OCI-LY1 (cell line): ENCODE measurements around the gene PCED1B.

ENCODE experiments used
- H2AFZ ChIP-seq: fragments of 200-600 bp; sonication (generic), shearing (Covaris generic); 2 replicates; pipeline ENCODE4 v1.6.0; 2014; ENCODE audit warnings: antibody characterized with exemption, mild to moderate bottlenecking, low read length
- H3F3A ChIP-seq: fragments of 200-600 bp; sonication (generic), shearing (Covaris generic); 2 replicates; pipeline ENCODE4 v1.6.0; 2014; ENCODE audit warnings: mild to moderate bottlenecking, antibody characterized with exemption, low read length, moderate library complexity; ENCODE audit not compliant: insufficient read depth
- H3K27ac ChIP-seq: fragments of 200-600 bp; sonication (generic); 2 replicates; pipeline ENCODE4 v1.5.1; 2014; ENCODE audit warnings: low read length, mixed run types, mild to moderate bottlenecking, low read depth; ENCODE audit not compliant: poor library complexity, severe bottlenecking
- H3K27me3 ChIP-seq: fragments of 200-600 bp; sonication (generic); 2 replicates; pipeline ENCODE4 v1.6.0; 2014; ENCODE audit warnings: antibody characterized with exemption, mild to moderate bottlenecking, low read length, moderate library complexity; ENCODE audit not compliant: insufficient read depth
- H3K36me3 ChIP-seq: fragments of 200-600 bp; sonication (generic); 2 replicates; pipeline ENCODE4 v1.6.1; 2014; ENCODE audit warnings: mild to moderate bottlenecking, antibody characterized with exemption, low read length, moderate library complexity, mixed read lengths; ENCODE audit not compliant: insufficient read depth
- H3K4me1 ChIP-seq: fragments of 200-600 bp; sonication (generic); 2 replicates; pipeline ENCODE4 v1.5.1; 2014; ENCODE audit warnings: mild to moderate bottlenecking, low read length, moderate library complexity; ENCODE audit not compliant: insufficient read depth, severe bottlenecking
- H3K4me2 ChIP-seq: fragments of 200-600 bp; sonication (generic), shearing (Covaris generic); 2 replicates; pipeline ENCODE4 v1.6.1; 2014; ENCODE audit warnings: low read length
- H3K4me3 ChIP-seq: fragments of 200-600 bp; sonication (generic); 2 replicates; pipeline ENCODE4 v1.5.1; 2014; ENCODE audit warnings: low read length, low read depth, mild to moderate bottlenecking, mixed read lengths; ENCODE audit not compliant: poor library complexity, severe bottlenecking
- H3K79me2 ChIP-seq: fragments of 200-600 bp; shearing (Covaris generic); 2 replicates; pipeline ENCODE4 v1.6.1; 2016; ENCODE audit warnings: mixed run types, low read length, mixed read lengths; ENCODE audit not compliant: insufficient read depth
- H3K9ac ChIP-seq: fragments of 200-600 bp; sonication (generic), shearing (Covaris generic); 2 replicates; pipeline ENCODE4 v1.6.1; 2014; ENCODE audit warnings: mild to moderate bottlenecking, low read length, mixed read lengths
- H3K9me2 ChIP-seq: fragments of 200-600 bp; sonication (generic), shearing (Covaris generic); 2 replicates; pipeline ENCODE4 v1.6.1; 2014; ENCODE audit warnings: low read depth, mild to moderate bottlenecking, low read length, mixed read lengths
- H3K9me3 ChIP-seq: fragments of 200-600 bp; shearing (Covaris generic); 2 replicates; pipeline ENCODE4 v1.6.1; 2014; ENCODE audit warnings: low read length, mixed read lengths
- H4K20me1 ChIP-seq: fragments of 200-600 bp; sonication (generic), shearing (Covaris generic); 2 replicates; pipeline ENCODE4 v1.6.0; 2016; ENCODE audit warnings: mild to moderate bottlenecking, low read length; ENCODE audit not compliant: insufficient read depth
- EZH2 ChIP-seq: fragments of 200-600 bp; sonication (generic), shearing (Covaris generic); IDR thresholded peaks from 2 replicates; pipeline ENCODE4 v1.8.0; 2017; ENCODE audit warnings: borderline replicate concordance, mixed run types, mild to moderate bottlenecking, antibody characterized with exemption, low read length, moderate library complexity, mixed read lengths
- TF ChIP-seq, protein P1 (sequence below): fragments of 200-600 bp; sonication (generic), shearing (Covaris generic); IDR thresholded peaks from 2 replicates; pipeline ENCODE4 v1.5.1; 2017; ENCODE audit warnings: mild to moderate bottlenecking, antibody characterized with exemption, low read length, moderate library complexity, mixed read lengths

The PCED1B gene

DNA sequence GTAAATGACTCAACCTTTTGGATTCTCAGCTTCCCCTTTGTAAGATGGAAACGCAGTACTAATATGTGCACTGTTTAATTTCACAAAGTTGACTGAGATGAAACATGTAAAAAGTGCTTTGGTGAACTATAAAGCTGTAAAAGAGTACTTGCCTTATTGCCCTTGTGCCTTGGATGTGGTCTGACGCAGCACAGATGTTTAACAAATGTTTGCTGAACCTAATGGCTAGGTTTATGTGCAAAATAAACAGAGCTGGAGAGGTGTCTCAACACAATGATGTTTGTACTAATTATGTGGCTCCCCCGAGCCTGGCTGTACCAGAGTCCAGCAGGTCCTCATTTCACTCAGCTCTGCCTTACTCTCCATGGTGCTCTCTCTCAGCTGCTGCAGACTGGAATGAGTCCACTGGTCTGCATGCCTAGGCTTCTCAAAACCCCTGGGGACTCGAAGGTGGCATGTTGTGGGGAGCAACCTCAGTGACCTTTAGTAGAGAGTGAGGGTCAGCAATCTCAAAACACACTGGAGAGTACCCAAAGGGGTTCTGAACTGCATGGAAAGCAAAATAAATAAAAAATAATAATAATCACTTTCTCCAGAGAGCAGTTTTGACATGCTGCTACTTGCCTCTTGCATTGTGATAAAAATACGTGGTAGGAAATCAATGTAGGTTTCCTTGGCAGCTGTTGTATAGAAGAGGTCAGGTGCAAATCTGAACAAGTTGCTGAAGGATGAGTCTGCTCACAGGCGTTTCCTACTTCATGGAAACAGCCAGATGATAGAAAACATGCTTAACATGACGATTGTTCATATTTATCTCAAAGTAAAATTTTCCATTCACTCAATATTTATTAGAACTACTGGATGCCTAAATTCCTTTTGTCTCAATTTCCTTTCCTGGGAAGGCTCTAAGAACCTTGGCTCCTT is 8.9 kb downstream of the PCED1B start:
- H3K4me2 ChIP-seq: no peak overlapping the region
- no peak overlapping the region for H2AFZ ChIP-seq
- no peaks in the 10 kb centered on the region for H3K9me2 ChIP-seq
- H3K9me3 ChIP-seq: no peaks in the 10 kb centered on the region
- no peaks in the 10 kb centered on the region for H3F3A ChIP-seq
- no peaks in the 10 kb centered on the region for H3K79me2 ChIP-seq
- H3K27me3 ChIP-seq: no peaks in the 10 kb centered on the region; the same call in 1 of the 2 replicates
- TF ChIP-seq, protein P1, sequence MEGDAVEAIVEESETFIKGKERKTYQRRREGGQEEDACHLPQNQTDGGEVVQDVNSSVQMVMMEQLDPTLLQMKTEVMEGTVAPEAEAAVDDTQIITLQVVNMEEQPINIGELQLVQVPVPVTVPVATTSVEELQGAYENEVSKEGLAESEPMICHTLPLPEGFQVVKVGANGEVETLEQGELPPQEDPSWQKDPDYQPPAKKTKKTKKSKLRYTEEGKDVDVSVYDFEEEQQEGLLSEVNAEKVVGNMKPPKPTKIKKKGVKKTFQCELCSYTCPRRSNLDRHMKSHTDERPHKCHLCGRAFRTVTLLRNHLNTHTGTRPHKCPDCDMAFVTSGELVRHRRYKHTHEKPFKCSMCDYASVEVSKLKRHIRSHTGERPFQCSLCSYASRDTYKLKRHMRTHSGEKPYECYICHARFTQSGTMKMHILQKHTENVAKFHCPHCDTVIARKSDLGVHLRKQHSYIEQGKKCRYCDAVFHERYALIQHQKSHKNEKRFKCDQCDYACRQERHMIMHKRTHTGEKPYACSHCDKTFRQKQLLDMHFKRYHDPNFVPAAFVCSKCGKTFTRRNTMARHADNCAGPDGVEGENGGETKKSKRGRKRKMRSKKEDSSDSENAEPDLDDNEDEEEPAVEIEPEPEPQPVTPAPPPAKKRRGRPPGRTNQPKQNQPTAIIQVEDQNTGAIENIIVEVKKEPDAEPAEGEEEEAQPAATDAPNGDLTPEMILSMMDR: no peak
- TF ChIP-seq EZH2: no peak
- H3K4me1 ChIP-seq: peaks cover 36% of the 10 kb centered on the region
- H3K4me3 ChIP-seq: no peak overlapping the region
- H4K20me1 ChIP-seq: no peaks in the 10 kb centered on the region
- H3K36me3 ChIP-seq: no peaks in the 10 kb centered on the region
- H3K27ac ChIP-seq: no peak overlapping the region
- H3K9ac ChIP-seq: no peak overlapping the region

DNA sequence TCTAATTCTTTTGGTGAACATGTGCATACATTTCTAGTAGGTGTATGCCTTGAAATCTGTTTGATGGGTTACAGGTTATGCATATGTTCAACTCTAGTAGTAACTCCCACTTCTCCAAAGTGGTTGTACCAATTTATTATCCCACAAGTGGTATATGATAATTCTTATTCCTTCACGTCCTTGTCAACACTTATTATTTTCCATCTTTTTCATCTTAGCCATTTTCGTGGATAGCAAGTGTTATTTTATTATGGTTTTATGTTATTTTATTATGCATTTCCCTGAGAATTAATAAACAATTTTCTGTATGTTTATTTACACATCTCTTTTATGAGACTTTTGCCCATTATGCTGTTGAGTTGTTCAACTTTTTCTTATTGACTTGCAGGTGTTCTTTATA is 11.6 kb downstream of the PCED1B start:
- H3K9me3 ChIP-seq: no peaks in the 10 kb centered on the region
- H3K4me3 ChIP-seq: no peak overlapping the region
- no peak overlapping the region for H2AFZ ChIP-seq
- no peak overlapping the region for H3K27ac ChIP-seq
- H3K27me3 ChIP-seq: no peaks in the 10 kb centered on the region; the same call in 1 of the 2 replicates
- H3F3A ChIP-seq: no peaks in the 10 kb centered on the region
- H4K20me1 ChIP-seq: no peaks in the 10 kb centered on the region
- H3K4me1 ChIP-seq: peaks cover 9% of the 10 kb centered on the region
- no peaks in the 10 kb centered on the region for H3K9me2 ChIP-seq
- H3K36me3 ChIP-seq: no peaks in the 10 kb centered on the region
- no peaks in the 10 kb centered on the region for H3K79me2 ChIP-seq
- no peak overlapping the region for H3K9ac ChIP-seq
- TF ChIP-seq, protein P1: no peak
- TF ChIP-seq EZH2: no peak
- H3K4me2 ChIP-seq: no peak overlapping the region

DNA sequence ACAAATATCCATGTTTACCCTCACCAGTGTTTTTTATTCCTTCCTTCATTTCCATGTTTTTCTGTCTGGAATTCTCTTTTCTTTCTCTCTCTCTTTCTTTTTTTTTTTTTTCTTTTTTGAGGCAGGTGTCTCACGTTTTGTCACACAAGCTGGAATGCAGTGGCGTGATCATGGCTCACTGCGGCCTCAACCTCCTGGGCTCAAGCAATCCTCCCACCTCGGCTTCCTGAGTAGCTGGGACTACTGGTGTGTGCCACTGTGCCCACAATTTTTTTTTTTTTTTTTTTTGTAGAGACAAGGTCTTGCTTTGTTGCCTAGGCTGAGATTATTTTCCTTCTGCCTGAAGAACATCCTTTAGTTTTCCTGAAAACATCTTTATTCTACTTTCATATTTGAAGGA is 15.4 kb downstream of the PCED1B start:
- no peak overlapping the region for H3K27ac ChIP-seq
- no peaks in the 10 kb centered on the region for H4K20me1 ChIP-seq
- H3K4me1 ChIP-seq: no peaks in the 10 kb centered on the region
- no peaks in the 10 kb centered on the region for H3K79me2 ChIP-seq
- H3K4me2 ChIP-seq: no peak overlapping the region
- no peaks in the 10 kb centered on the region for H3K9me2 ChIP-seq
- H3F3A ChIP-seq: no peaks in the 10 kb centered on the region
- H2AFZ ChIP-seq: no peak overlapping the region
- TF ChIP-seq EZH2: no peak
- TF ChIP-seq, protein P1: no peak
- no peaks in the 10 kb centered on the region; the same call in 1 of the 2 replicates for H3K27me3 ChIP-seq
- H3K4me3 ChIP-seq: no peak overlapping the region
- no peaks in the 10 kb centered on the region for H3K9me3 ChIP-seq
- no peaks in the 10 kb centered on the region for H3K36me3 ChIP-seq
- no peak overlapping the region for H3K9ac ChIP-seq
